ENCODE measurements around the gene PROZ. TPM values are rescaled to one million over a fixed set of nuclear protein-coding genes. Genes with fewer than 3 reads are reported as not detected.
A peak's percentile ranks its signal among the peaks of the same experiment; 100 is the strongest.

PROZ gene
- total RNA-seq, 1 donor from 2014 or later = not detected

GRCh38 chr13:113207890-113208420 is 49.5 kb downstream of the PROZ start:
- DNase-seq = peak; percentile 17

- peak; percentile 91 for DNase-seq
Observed at GRCh38 chr13:113208421-113209335, 50.2 kb downstream of the PROZ start, which contains the start of gene PCID2. Gene PCID2 (minus strand): TSS chr13:113208669. CDS start chr13:113208634, 35 bp downstream.

GRCh38 chr13:113209336-113209758 is 50.9 kb downstream of the PROZ start, which contains the start of gene CUL4A:
Gene CUL4A (plus strand): TSS chr13:113209613. CDS start chr13:113209628, 15 bp downstream.
- peak; percentile 71 for DNase-seq

- DNase-seq = peak; percentile 27
Observed at GRCh38 chr13:113209759-113210421, 51.4 kb downstream of the PROZ start.

- DNase-seq = no peak
Observed at GRCh38 chr13:113210833-113211232, 52.4 kb downstream of the PROZ start.

- DNase-seq = no peak
Observed at GRCh38 chr13:113211774-113212173, 53.3 kb downstream of the PROZ start.

GRCh38 chr13:113216254-113217048 is 58.0 kb downstream of the PROZ start:
- DNase-seq = no peak

- DNase-seq = no peak
Observed at GRCh38 chr13:113218586-113218985, 60.1 kb downstream of the PROZ start.

GRCh38 chr13:113219256-113219940 is 61.0 kb downstream of the PROZ start:
- DNase-seq = no peak

- DNase-seq = no peak
Observed at GRCh38 chr13:113220141-113220598, 61.7 kb downstream of the PROZ start.

GRCh38 chr13:113220877-113221276 is 62.4 kb downstream of the PROZ start:
- DNase-seq = no peak

Small RNAs within 50 kb of the gene (small RNA-seq; reads per million reads assigned to genes)
- not detected for gene AL137002.1 (ENCODE audit: low replicate concordance)

Other genes with a start within 250 kb of the PROZ start
- gene MCF2L, start 189.4 kb upstream of the PROZ start, total RNA-seq = 23.9 TPM
- 2.2 TPM for gene F7, start 52.9 kb upstream of the PROZ start, total RNA-seq
- gene F10, start 35.8 kb upstream of the PROZ start, total RNA-seq = 20.6 TPM
- gene PCID2, start 50.0 kb downstream of the PROZ start, total RNA-seq = 55.9 TPM
- 80.6 TPM for gene CUL4A, start 51.0 kb downstream of the PROZ start, total RNA-seq
- gene LAMP1, start 138.6 kb downstream of the PROZ start, total RNA-seq = 73.3 TPM
- gene GRTP1, start 205.5 kb downstream of the PROZ start, total RNA-seq = 6.0 TPM

Data from skin of body (tissue), 3 donors.